Testis (tissue), 2 donors: ENCODE measurements around the gene CDH22.

Source experiments
- POLR2A ChIP-seq: fragments of 450-650 bp; IDR thresholded peaks from one replicate; pipeline ENCODE4 v1.6.1; 2017; ENCODE audit warnings: antibody characterized with exemption, mild to moderate bottlenecking, moderate library complexity
- TF ChIP-seq, protein P1 (sequence below), 3 experiments: fragments of 450-650 bp in 2 of 3; fragments of 200-600 bp in 1 of 3; sonication (generic) in 1 of 3; IDR thresholded peaks; one replicate each; pipeline ENCODE4 v1.5.1; 2016 to 2019; ENCODE audit warnings: antibody characterized with exemption in 3 of 3, mild to moderate bottlenecking in 2 of 3, moderate library complexity in 1 of 3

DNA sequence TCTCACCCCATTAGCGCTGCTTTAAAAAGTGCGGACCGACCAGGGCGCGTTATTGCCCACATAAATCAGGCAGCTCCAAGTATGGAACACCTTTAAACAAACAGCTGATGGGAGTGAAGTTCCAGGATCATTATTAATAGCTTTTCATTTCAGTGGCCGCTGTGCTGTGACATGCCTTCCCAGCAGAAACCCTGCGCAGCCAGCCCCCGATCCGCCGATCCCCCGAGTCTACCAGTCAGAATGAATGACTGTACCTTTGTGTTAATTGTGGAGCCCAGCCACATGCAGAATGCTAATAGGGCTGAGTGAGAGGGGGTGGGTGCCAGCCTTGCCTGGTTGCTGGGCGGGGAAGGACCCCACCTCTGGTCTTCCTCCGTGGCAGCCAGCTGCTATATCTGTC is 21.9 kb downstream of the CDH22 start:
- TF ChIP-seq, protein P1, sequence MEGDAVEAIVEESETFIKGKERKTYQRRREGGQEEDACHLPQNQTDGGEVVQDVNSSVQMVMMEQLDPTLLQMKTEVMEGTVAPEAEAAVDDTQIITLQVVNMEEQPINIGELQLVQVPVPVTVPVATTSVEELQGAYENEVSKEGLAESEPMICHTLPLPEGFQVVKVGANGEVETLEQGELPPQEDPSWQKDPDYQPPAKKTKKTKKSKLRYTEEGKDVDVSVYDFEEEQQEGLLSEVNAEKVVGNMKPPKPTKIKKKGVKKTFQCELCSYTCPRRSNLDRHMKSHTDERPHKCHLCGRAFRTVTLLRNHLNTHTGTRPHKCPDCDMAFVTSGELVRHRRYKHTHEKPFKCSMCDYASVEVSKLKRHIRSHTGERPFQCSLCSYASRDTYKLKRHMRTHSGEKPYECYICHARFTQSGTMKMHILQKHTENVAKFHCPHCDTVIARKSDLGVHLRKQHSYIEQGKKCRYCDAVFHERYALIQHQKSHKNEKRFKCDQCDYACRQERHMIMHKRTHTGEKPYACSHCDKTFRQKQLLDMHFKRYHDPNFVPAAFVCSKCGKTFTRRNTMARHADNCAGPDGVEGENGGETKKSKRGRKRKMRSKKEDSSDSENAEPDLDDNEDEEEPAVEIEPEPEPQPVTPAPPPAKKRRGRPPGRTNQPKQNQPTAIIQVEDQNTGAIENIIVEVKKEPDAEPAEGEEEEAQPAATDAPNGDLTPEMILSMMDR (IDR thresholded peaks at IDR 0.05) = no peak
- no peak for TF ChIP-seq POLR2A
